Esophagus squamous epithelium (tissue), 5 donors: ENCODE measurements around the gene TMEM186. TPM values are rescaled to one million over a fixed set of nuclear protein-coding genes. Genes with fewer than 3 reads are reported as not detected.

ENCODE experiments used
- DNase-seq: peaks from one replicate; lab custom pipeline; 2025; lab: John Stamatoyannopoulos, UW
- H3K27ac ChIP-seq, 4 donors: fragments of 200-600 bp; sonication (generic); one replicate each; pipeline ENCODE4 v1.5.1; 2016 to 2019; ENCODE audit warnings: mild to moderate bottlenecking in 1 of 4
- H3K27me3 ChIP-seq, 4 donors: fragments of 200-600 bp; sonication (generic); 1 replicate in 3 of 4; 2 replicates in 1 of 4; pipeline versions ENCODE4 v1.5.1 to v1.6.0; 2017 to 2021; ENCODE audit warnings: antibody characterized with exemption in 1 of 4
- H3K36me3 ChIP-seq, 3 donors: fragments of 200-600 bp; sonication (generic); one replicate each; pipeline ENCODE4 v1.5.1; 2016 to 2019
- H3K4me1 ChIP-seq, 3 donors: fragments of 200-600 bp; sonication (generic); one replicate each; pipeline ENCODE4 v1.5.1; 2017 to 2019
- H3K4me3 ChIP-seq, 4 donors: fragments of 200-600 bp; sonication (generic); 1 replicate in 3 of 4; 2 replicates in 1 of 4; pipeline ENCODE4 v1.5.1; 2016 to 2019; ENCODE audit warnings: mild to moderate bottlenecking in 2 of 4, moderate library complexity in 1 of 4
- H3K9me3 ChIP-seq, 3 donors: fragments of 200-600 bp; sonication (generic); one replicate each; pipeline ENCODE4 v1.5.1; 2016 to 2019
- CTCF ChIP-seq, 6 experiments: fragments of 450-650 bp in 4 of 6; fragments of 200-600 bp in 2 of 6; sonication (generic) in 2 of 6; IDR thresholded peaks; one replicate each; pipeline ENCODE4 v1.5.1; 2016 to 2019; ENCODE audit warnings: antibody characterized with exemption in 6 of 6, mild to moderate bottlenecking in 4 of 6, moderate library complexity in 4 of 6
- POLR2A ChIP-seq, 4 donors: fragments of 450-650 bp; IDR thresholded peaks; one replicate each; pipeline ENCODE4 v1.6.1; 2017; ENCODE audit warnings: antibody characterized with exemption in 4 of 4, mild to moderate bottlenecking in 4 of 4, moderate library complexity in 3 of 4
- WGBS, 2 donors: methylation state at CpG; one replicate each; pipeline ENCODE4 v1.1.5; 2018; 5-methylcytosine and 5-hydroxymethylcytosine counted together
- intact Hi-C: fragments of 100-400 bp; cut with DNase I; formaldehyde crosslinking; loops from one replicate; pipeline ENCODE4 v1.15.0; 2022
- total RNA-seq, 4 donors: library from RNA; depleted of rRNA; stranded (reverse); fragments of >200 nt; gene quantifications; one replicate each; pipeline ENCODE4 v1.1.0, GENCODE V29; 2016
- donor health status: DM: yes; HTN: yes; CAD: no.

The TMEM186 gene
- total RNA-seq, 4 donors from 2014 or later = 3.6 to 9.7 (median 8.6) TPM

DNA sequence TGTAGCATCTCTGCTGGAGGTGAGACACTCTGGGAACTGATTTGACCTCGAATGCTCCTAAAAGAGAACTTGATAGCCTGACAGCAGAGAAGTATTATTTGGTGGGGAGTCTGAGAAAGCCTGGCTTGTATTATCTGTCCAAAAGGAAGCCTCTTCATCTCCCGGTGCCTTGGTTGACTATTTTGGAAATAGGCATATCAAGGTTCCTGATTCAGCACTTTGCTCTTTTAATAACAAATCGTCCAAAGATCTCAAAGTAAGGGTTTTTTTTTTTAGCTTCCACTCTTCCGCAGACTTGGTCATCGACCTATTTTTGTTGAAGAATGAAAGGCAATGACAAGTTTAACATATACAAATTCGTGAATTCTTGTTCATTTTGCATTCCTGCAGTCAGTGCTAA, 14.8 kb downstream of the TMEM186 start:
- no peak overlapping the region for H3K27ac ChIP-seq
- H3K9me3 ChIP-seq = no peaks in the 10 kb centered on the region
- H3K4me1 ChIP-seq = no peaks in the 10 kb centered on the region
- TF ChIP-seq POLR2A (IDR thresholded peaks at IDR 0.05) (no peak), CTCF (IDR thresholded peaks at IDR 0.05) (no peak)
- H3K36me3 ChIP-seq = peaks cover 0 to 40% (median 0%) of the 10 kb centered on the region in 3 donors
- H3K27me3 ChIP-seq = no peaks in the 10 kb centered on the region
- intact Hi-C loops = no loop called here
- WGBS, 2 donors = 57 to 61% methylated on average over 6 of the region's 6 CpGs
- no peak overlapping the region for H3K4me3 ChIP-seq
- DNase-seq = no peak

GRCh38 chr16:8781797-8782196, 15.6 kb downstream of the TMEM186 start:
- Histone ChIP-seq H3K36me3 (peaks cover 0 to 49% (median 0%) of the 10 kb centered on the region in 3 donors), H3K9me3 (no peaks in the 10 kb centered on the region)

GRCh38 chr16:8777217-8777616, 20.2 kb downstream of the TMEM186 start:
- Histone ChIP-seq H3K4me3 (no peak overlapping the region), H3K27ac (no peak overlapping the region), H3K36me3 (peaks cover 0 to 87% (median 0%) of the 10 kb centered on the region in 3 donors), H3K4me1 (peaks cover 0 to 16% (median 7%) of the 10 kb centered on the region in 3 donors), H3K27me3 (no peaks in the 10 kb centered on the region), H3K9me3 (no peaks in the 10 kb centered on the region)
- DNase-seq = no peak
- 100% methylated on average over 3 of the region's 7 CpGs for WGBS, 2 donors
- TF ChIP-seq CTCF (IDR thresholded peaks at IDR 0.05) = no peak
- no peak for TF ChIP-seq POLR2A (IDR thresholded peaks at IDR 0.05)
- intact Hi-C loops = no loop called here

More at GRCh38 chr16:8781797-8782196, 15.6 kb downstream of the TMEM186 start:
- Histone ChIP-seq H3K27ac (no peak overlapping the region), H3K4me1 (peaks cover 0 to 1% (median 0%) of the 10 kb centered on the region in 3 donors), H3K27me3 (no peaks in the 10 kb centered on the region), H3K4me3 (no peak overlapping the region)
- 77 to 88% methylated on average over 3 of the region's 8 CpGs for WGBS, 2 donors
- TF ChIP-seq POLR2A (IDR thresholded peaks at IDR 0.05) = no peak
- TF ChIP-seq CTCF (IDR thresholded peaks at IDR 0.05) = no peak
- no peak for DNase-seq
- intact Hi-C loops = no loop called here

DNA sequence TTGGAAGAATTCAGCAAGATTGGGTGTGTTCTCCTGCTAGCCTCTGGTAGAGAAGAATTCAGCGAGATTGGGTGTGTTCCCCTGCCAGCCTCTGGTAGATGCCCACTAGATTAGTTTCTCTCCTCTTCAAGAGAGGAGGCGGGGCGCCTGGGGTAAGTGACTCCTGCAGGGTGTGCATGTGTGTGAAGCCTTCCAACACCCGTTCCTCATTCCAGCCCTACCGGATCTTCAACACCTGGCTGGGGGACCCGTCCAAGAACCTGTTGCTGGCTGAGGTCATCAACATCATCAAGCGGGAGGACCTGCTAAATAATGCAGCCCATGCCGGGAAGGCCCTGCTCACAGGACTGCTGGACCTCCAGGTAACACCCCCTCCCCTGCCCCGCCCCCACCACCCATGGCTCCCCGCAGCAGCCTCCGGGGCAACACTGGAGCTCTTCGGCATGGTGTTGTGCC, 21.3 kb downstream of the TMEM186 start:
- H3K36me3 ChIP-seq = peaks cover 0 to 90% (median 0%) of the 10 kb centered on the region in 3 donors
- 61 to 67% methylated on average over 3 to 5 of the region's 12 CpGs for WGBS, 2 donors
- no peaks in the 10 kb centered on the region for H3K9me3 ChIP-seq
- H3K4me3 ChIP-seq = no peak overlapping the region
- TF ChIP-seq CTCF (IDR thresholded peaks at IDR 0.05) = no peak
- TF ChIP-seq POLR2A (IDR thresholded peaks at IDR 0.05) = no peak
- intact Hi-C loops = no loop called here
- H3K27me3 ChIP-seq = no peaks in the 10 kb centered on the region
- peak overlapping the region; percentile 14 to 75 (median 52) for H3K27ac ChIP-seq
- DNase-seq = no peak
- peaks cover 0 to 16% (median 7%) of the 10 kb centered on the region in 3 donors for H3K4me1 ChIP-seq

DNA sequence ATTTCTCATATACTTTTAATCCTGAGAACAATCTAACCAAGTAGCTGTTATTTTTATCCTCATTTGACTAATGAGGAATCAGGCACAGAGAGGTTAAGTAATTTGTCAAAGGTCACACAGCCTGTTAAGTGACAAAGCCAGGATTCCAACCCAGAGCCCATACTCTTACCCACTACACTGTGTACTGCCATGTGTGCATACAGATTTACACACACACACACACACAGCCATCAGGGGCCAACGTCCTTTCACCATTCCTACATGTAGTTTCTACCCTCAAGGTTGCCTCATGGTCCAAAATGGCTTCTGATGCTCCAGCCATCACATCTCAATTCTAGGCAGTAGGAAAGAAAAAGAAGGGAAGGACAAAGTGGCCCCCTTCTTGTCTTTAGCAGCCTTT, 22.1 kb downstream of the TMEM186 start:
- intact Hi-C loops = no loop called here

More for the DNA sequence above, 22.1 kb downstream of the TMEM186 start:
- peaks cover 0 to 95% (median 0%) of the 10 kb centered on the region in 3 donors for H3K36me3 ChIP-seq
- peaks cover 0 to 16% (median 7%) of the 10 kb centered on the region in 3 donors for H3K4me1 ChIP-seq
- peak overlapping the region; percentile 14 to 75 (median 52) for H3K27ac ChIP-seq
- 40 to 92% methylated on average over 1 of the region's 1 CpG for WGBS, 2 donors
- H3K9me3 ChIP-seq = no peaks in the 10 kb centered on the region
- DNase-seq = no peak
- TF ChIP-seq CTCF (IDR thresholded peaks at IDR 0.05) (no peak), POLR2A (IDR thresholded peaks at IDR 0.05) (no peak)
- no peak overlapping the region for H3K4me3 ChIP-seq
- no peaks in the 10 kb centered on the region for H3K27me3 ChIP-seq
